GM21619 (cell line): Measurements from ENCODE around the gene NALCN.

Experiments used
- ATAC-seq: cut with Tn5 transposase; IDR thresholded peaks from one replicate; pipeline ENCODE4 v1.9.1; 2021; ENCODE audit not compliant: unreplicated experiment

The NALCN gene

GRCh38 chr13:101416181-101417042, at the start of gene NALCN:
TSS of gene NALCN (minus strand) at chr13:101416508. CDS start at chr13:101399126, 17,382 bp downstream.
- ATAC-seq: no peak

- no peak for ATAC-seq
Measured at GRCh38 chr13:101465877-101466276, 49.6 kb upstream of the NALCN start.

GRCh38 chr13:101457176-101457575, 40.9 kb upstream of the NALCN start:
- ATAC-seq: no peak

GRCh38 chr13:101455863-101456262, 39.6 kb upstream of the NALCN start:
- no peak for ATAC-seq

GRCh38 chr13:101454767-101455166, 38.5 kb upstream of the NALCN start:
- no peak for ATAC-seq

- peak; percentile 18 for ATAC-seq
Measured at GRCh38 chr13:101453784-101454201, 37.5 kb upstream of the NALCN start.

- ATAC-seq: peak; percentile 93
Measured at GRCh38 chr13:101452519-101453485, 36.5 kb upstream of the NALCN start, which contains the start of gene ITGBL1. TSS of gene ITGBL1 (plus strand) at chr13:101452675. CDS start at chr13:101452834, 159 bp downstream.

- no peak for ATAC-seq
Measured at GRCh38 chr13:101451641-101452040, 35.3 kb upstream of the NALCN start.

- no peak for ATAC-seq
Measured at GRCh38 chr13:101450749-101451130, 34.4 kb upstream of the NALCN start.

- ATAC-seq: no peak
Measured at GRCh38 chr13:101449790-101450748, 33.8 kb upstream of the NALCN start.

- no peak for ATAC-seq
Measured at GRCh38 chr13:101447852-101448251, 31.5 kb upstream of the NALCN start.

- ATAC-seq: no peak
Measured at GRCh38 chr13:101434486-101434885, 18.2 kb upstream of the NALCN start.

GRCh38 chr13:101433895-101434294, 17.6 kb upstream of the NALCN start:
- no peak for ATAC-seq

GRCh38 chr13:101429733-101430132, 13.4 kb upstream of the NALCN start:
- no peak for ATAC-seq

- ATAC-seq: no peak
Measured at GRCh38 chr13:101425623-101426022, 9.3 kb upstream of the NALCN start.

GRCh38 chr13:101425156-101425471, 8.8 kb upstream of the NALCN start:
- ATAC-seq: no peak

GRCh38 chr13:101424381-101425155, 8.3 kb upstream of the NALCN start:
- ATAC-seq: no peak

- ATAC-seq: no peak
Measured at GRCh38 chr13:101423872-101424271, 7.6 kb upstream of the NALCN start.

- no peak for ATAC-seq
Measured at GRCh38 chr13:101417501-101417900, 1.2 kb upstream of the NALCN start.

GRCh38 chr13:101417043-101417406, 717 bp upstream of the NALCN start:
- ATAC-seq: no peak
